Rectal smooth muscle tissue (tissue), 1 donor: ENCODE measurements around the gene PBRM1.
"Not testable (repeated sequence)": the region's sequence is repeated elsewhere in the genome, so short reads cannot be mapped to it uniquely, and the experiment has no call there.

Experiments used
- H3K27ac ChIP-seq: one replicate; pipeline ENCODE4 v1.7.0; 2013; ENCODE audit warnings: low read depth, low read length, inconsistent platforms
- H3K27me3 ChIP-seq: one replicate; pipeline ENCODE4 v1.7.0; 2013; ENCODE audit warnings: low read length; ENCODE audit not compliant: control insufficient read depth, insufficient read depth
- H3K36me3 ChIP-seq: one replicate; pipeline ENCODE4 v1.7.0; 2013; ENCODE audit warnings: low read length; ENCODE audit not compliant: control insufficient read depth, insufficient read depth
- H3K4me1 ChIP-seq: one replicate; pipeline ENCODE4 v1.7.0; 2013; ENCODE audit warnings: low read length; ENCODE audit not compliant: control insufficient read depth, insufficient read depth
- H3K4me3 ChIP-seq: one replicate; pipeline ENCODE4 v1.7.0; 2013; ENCODE audit warnings: low read length
- H3K9ac ChIP-seq: one replicate; pipeline ENCODE4 v1.7.0; 2013; ENCODE audit warnings: low read length

Gene PBRM1

DNA sequence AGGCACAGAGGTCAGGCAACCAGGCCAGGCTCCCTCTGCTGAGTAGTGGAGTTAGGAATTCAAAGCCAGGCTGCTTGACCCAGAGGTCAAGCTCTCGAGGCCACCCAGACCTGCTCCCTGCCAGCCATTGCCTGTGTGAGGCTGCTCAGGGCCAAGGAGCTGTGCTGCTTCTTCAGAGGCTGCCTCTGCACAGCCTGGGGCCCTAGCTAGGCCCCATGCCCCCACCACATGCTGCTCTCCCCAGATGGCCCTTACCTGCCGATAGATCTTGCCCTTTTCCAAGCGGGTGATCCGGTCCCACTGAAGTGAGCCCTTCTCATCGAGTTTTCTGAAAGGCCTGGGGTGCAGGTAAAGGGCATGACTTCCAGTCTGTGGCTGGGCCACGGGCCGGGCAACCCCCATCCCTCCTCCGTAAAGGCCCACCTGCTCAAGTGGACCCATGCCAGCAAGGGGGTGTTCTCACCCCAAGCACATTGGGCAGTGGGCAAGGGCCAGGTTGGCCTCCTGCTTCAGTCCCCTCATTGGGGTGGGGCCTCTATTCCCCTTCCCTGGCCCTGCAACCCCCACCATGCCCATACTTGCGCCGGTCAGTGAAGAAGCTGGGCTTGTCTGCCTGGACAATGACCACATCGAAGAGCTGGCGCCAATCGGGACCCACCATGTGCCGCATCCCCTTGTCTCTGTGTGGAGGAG is 158.5 kb downstream of the PBRM1 start:
- H3K4me3 ChIP-seq = no peak overlapping the region
- H3K9ac ChIP-seq = no peak overlapping the region
- no peak overlapping the region for H3K27ac ChIP-seq
- H3K36me3 ChIP-seq = peaks cover 2% of the 10 kb centered on the region
- no peaks in the 10 kb centered on the region for H3K4me1 ChIP-seq
- H3K27me3 ChIP-seq = no peaks in the 10 kb centered on the region

DNA sequence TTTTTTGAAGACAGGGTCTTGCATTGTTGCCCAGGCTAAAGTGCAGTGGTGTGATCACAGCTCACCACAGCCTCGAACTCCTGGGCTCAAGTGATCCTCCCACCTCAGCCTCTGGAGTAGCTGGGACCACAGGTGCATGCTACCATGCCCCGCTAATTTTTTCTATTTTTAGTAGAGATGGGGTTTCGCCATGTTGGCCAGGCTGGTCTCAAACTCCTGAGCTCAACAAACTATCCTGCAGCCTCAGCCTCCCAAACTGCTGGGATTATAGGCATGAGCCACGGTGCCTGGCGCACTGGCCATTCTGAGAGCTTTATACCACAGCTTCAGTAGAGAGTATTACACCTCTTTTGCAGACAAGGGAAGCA is 159.1 kb downstream of the PBRM1 start:
- not testable (repeated sequence) for H3K4me3 ChIP-seq, H3K27ac ChIP-seq, H3K9ac ChIP-seq, H3K4me1 ChIP-seq, H3K36me3 ChIP-seq, H3K27me3 ChIP-seq

- Histone ChIP-seq H3K4me1 (no peaks in the 10 kb centered on the region), H3K27me3 (no peaks in the 10 kb centered on the region), H3K27ac (no peak overlapping the region), H3K9ac (no peak overlapping the region), H3K4me3 (no peak overlapping the region), H3K36me3 (peaks cover 2% of the 10 kb centered on the region)
Observed at GRCh38 chr3:52525680-52526561, 159.8 kb downstream of the PBRM1 start.

DNA sequence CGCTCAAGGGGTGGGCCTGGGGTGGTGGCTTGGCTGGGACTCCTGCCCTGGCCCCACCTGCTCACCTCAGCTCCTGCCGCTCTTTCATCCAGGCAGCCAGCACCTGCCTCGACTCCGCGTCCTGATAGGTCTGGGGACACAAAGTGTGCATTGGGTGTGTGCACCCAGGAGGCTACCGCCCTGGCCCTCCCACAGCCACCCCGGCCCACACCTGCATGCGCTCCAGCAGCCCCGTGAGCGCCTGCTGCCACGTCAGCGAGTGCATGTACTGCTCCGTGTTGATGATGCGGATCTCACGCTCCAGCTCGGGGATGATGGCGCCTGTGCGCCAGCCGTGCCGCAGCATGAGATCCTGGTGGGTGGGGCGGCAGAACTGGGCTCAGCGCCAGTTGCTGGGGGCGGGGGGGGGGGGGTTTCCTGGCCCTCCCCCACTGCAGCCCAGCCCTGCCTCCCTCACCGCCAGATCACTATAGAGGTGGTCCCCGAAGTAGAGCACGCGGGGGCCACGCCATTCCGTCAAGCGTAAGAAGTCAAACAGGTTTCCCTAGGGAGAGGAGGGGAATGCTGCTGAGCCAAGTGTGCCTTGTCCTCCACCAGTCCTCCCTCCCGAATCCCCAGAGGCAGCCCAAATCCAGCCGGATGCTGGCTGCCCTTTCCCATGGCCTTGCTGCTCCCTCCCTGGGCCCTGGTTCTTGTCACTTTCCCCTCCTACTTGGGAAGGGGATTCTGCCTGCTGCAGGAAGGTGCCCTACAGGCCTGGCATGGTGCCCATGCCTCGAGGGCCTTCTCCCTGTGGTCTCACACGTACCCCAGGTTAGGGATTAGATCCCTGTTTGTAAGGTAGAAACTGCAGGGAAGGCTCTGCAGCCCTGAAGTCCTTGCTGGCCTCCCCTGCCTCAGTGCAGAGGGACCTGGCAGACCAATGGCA is 160.7 kb downstream of the PBRM1 start:
- H3K4me3 ChIP-seq = no peak overlapping the region
- no peak overlapping the region for H3K27ac ChIP-seq
- H3K27me3 ChIP-seq = no peaks in the 10 kb centered on the region
- no peak overlapping the region for H3K9ac ChIP-seq
- H3K36me3 ChIP-seq = peaks cover 2% of the 10 kb centered on the region
- H3K4me1 ChIP-seq = no peaks in the 10 kb centered on the region

- Histone ChIP-seq H3K36me3 (peaks cover 2% of the 10 kb centered on the region), H3K27ac (no peak overlapping the region), H3K4me3 (no peak overlapping the region), H3K9ac (no peak overlapping the region), H3K27me3 (no peaks in the 10 kb centered on the region), H3K4me1 (no peaks in the 10 kb centered on the region)
Observed at GRCh38 chr3:52524258-52524751, 161.4 kb downstream of the PBRM1 start.

GRCh38 chr3:52523386-52524257 is 162.1 kb downstream of the PBRM1 start:
- Histone ChIP-seq H3K36me3 (peaks cover 2% of the 10 kb centered on the region), H3K4me3 (no peak overlapping the region), H3K27ac (no peak overlapping the region), H3K9ac (no peak overlapping the region), H3K4me1 (no peaks in the 10 kb centered on the region), H3K27me3 (no peaks in the 10 kb centered on the region)

DNA sequence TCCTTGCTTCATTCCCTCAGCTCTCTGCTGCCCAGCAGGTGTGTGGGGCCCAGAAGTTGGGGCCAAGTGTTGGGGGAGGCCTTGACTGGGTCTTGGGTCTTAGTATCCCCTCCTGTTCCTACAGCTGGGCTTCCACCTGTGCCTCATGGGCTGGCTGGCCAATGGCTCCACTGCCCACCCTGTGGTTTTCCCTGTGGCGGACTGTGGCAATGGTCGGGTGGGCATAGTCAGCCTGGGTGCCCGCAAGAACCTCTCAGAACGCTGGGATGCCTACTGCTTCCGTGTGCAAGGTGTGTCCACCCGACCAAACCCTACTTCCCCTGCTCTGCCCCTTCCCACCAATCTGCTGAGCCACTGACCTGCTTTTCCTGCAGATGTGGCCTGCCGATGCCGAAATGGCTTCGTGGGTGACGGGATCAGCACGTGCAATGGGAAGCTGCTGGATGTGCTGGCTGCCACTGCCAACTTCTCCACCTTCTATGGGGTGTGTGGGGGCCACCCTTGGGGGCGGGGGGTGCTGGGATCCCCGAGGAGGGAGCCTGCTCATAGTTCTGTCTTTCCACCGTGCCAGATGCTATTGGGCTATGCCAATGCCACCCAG is 163.0 kb downstream of the PBRM1 start:
- Histone ChIP-seq H3K4me3 (no peak overlapping the region), H3K27ac (no peak overlapping the region), H3K9ac (no peak overlapping the region), H3K27me3 (no peaks in the 10 kb centered on the region), H3K4me1 (no peaks in the 10 kb centered on the region), H3K36me3 (peaks cover 2% of the 10 kb centered on the region)

GRCh38 chr3:52521881-52522650 is 163.6 kb downstream of the PBRM1 start:
- Histone ChIP-seq H3K4me3 (no peak overlapping the region), H3K9ac (no peak overlapping the region), H3K36me3 (peaks cover 2% of the 10 kb centered on the region), H3K4me1 (no peaks in the 10 kb centered on the region), H3K27me3 (no peaks in the 10 kb centered on the region), H3K27ac (no peak overlapping the region)

DNA sequence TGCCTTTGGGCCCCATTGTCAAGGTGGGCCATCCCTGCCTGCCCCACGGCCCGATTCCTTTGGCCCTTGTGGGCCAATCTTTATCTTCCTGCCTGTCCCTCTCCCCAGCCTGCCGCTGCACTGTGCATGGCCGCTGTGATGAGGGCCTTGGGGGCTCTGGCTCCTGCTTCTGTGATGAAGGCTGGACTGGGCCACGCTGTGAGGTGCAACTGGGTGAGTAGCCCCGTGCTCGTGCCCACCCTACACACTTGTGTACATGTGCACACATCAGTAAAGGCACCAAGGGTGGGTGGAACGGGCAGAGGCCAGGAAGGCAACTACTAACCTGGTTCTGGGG is 164.3 kb downstream of the PBRM1 start:
- Histone ChIP-seq H3K4me3 (no peak overlapping the region), H3K36me3 (no peaks in the 10 kb centered on the region), H3K9ac (no peak overlapping the region), H3K27me3 (no peaks in the 10 kb centered on the region), H3K4me1 (no peaks in the 10 kb centered on the region), H3K27ac (no peak overlapping the region)

DNA sequence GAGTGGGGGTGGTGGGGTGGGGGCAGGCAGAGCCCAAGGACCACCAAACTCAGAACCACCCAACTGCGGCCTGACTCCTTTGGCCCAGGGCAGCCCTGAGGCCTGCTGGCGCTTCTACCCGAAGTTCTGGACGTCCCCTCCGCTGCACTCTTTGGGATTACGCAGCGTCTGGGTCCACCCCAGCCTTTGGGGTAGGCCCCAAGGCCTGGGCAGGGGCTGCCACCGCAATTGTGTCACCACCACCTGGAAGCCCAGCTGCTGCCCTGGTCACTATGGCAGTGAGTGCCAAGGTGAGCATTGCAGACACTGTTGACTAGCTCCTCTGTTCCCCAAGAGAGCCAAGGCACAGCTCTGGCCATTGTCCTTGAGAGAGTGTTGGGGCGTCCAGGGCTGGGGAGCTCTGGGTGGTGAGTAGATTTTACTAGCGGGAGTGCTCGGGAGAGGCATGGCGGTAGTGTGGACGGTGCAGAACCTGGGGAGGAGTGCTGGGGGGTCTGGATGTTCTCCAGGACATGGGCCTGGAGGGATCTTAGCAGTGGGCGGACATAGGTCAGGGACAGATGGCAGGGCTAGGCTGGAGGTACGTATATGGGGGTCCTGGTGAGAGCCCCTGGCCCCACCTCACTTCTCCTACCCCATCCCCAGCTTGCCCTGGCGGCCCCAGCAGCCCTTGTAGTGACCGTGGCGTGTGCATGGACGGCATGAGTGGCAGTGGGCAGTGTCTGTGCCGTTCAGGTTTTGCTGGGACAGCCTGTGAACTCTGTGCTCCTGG is 164.8 kb downstream of the PBRM1 start:
- Histone ChIP-seq H3K9ac (no peak overlapping the region), H3K27ac (no peak overlapping the region), H3K4me3 (no peak overlapping the region), H3K36me3 (no peaks in the 10 kb centered on the region), H3K4me1 (no peaks in the 10 kb centered on the region), H3K27me3 (no peaks in the 10 kb centered on the region)
